ENCODE measurements around the gene HPCAL1. TPM values are rescaled to one million over a fixed set of nuclear protein-coding genes. Genes with fewer than 3 reads are reported as not detected.

The HPCAL1 gene
- total and polyA plus RNA-seq, 2 of the 8 experiments (the other 6 are each of a cell fraction or from before 2014, with no cell fraction given) = 5.8 to 8.6 TPM

GRCh38 chr2:10288606-10289005, 14.1 kb upstream of the HPCAL1 start:
- no peak overlapping the region for H4K91ac ChIP-seq (replicated peaks; ENCODE audit: insufficient read length, low read length)
- no peaks in the 10 kb centered on the region for H3K79me1 ChIP-seq (ENCODE audit: low read depth, low read length)
- H2BK120ac ChIP-seq (replicated peaks; ENCODE audit: low read depth, low read length) = no peak overlapping the region
- H3K9me3 ChIP-seq (ENCODE audit: insufficient read depth in 2 of 2, low read depth in 1 of 2, low read length in 1 of 2) = no peaks in the 10 kb centered on the region
- H4K5ac ChIP-seq (ENCODE audit: insufficient read length, low read depth, low read length) = no peak overlapping the region
- no peaks in the 10 kb centered on the region; a peak in 1 of 7 replicates for H3K27me3 ChIP-seq (replicated peaks in 1 of 4; ENCODE audit: control insufficient read depth in 3 of 4, extremely low read depth in 1 of 4, insufficient read depth in 3 of 4, low read length in 3 of 4)
- WGBS, 2 experiments (ENCODE audit: extremely low coverage in 1 of 2, insufficient coverage in 1 of 2, insufficient read length in 1 of 2, insufficient replicate concordance in 2 of 2, low coverage in 1 of 2, low lambda C conversion rate in 2 of 2, missing lambda C conversion rate in 1 of 2) = 88% methylated on average over 6 of the region's 6 CpGs; no CpG with 5 or more reads in 1 of the 2 experiments
- no peak overlapping the region for H3K4me3 ChIP-seq (ENCODE audit: extremely low read depth in 1 of 4, insufficient read depth in 2 of 4, low read depth in 3 of 4, low read length in 4 of 4)
- H2BK15ac ChIP-seq (ENCODE audit: low read length) = no peak overlapping the region
- no peak overlapping the region for H3K4ac ChIP-seq (replicated peaks; ENCODE audit: insufficient read length, low read depth, low read length)
- H3K18ac ChIP-seq (ENCODE audit: extremely low read depth, low read length) = no peak overlapping the region
- no peak overlapping the region for H2BK5ac ChIP-seq (ENCODE audit: low read depth, low read length)
- H2AFZ ChIP-seq (ENCODE audit: low read length) = no peak overlapping the region
- no peak overlapping the region for H3K56ac ChIP-seq (replicated peaks; ENCODE audit: insufficient read length, low read depth, low read length)
- DNase-seq (ENCODE audit: low read depth in 1 of 2, low spot score in 2 of 2) = no peak
- no peak overlapping the region for H3K9ac ChIP-seq (replicated peaks in 1 of 4; ENCODE audit: extremely low read depth in 1 of 4, low read depth in 3 of 4, low read length in 3 of 4)
- peaks cover 0 to 8% (median 4%) of the 10 kb centered on the region in 4 experiments; a peak in 5 of 7 replicates for H3K4me1 ChIP-seq (replicated peaks in 1 of 4; ENCODE audit: control insufficient read depth in 3 of 4, insufficient read depth in 4 of 4, low read length in 3 of 4)
- TF ChIP-seq SRF (IDR thresholded peaks at IDR 0.05; ENCODE audit: low read depth, low read length) (no peak), BCL11A (IDR thresholded peaks at IDR 0.05; ENCODE audit: low read depth in 2 of 2, low read length in 2 of 2) (no peak), SIN3A (conservative IDR thresholded peaks at IDR 0.05 in 1 of 2, IDR thresholded peaks at IDR 0.05 in 1 of 2; ENCODE audit: low read depth in 1 of 2, low read length in 2 of 2) (no peak)
- no peak overlapping the region for H3K23ac ChIP-seq (ENCODE audit: insufficient read length)
- no peak overlapping the region for H2AK5ac ChIP-seq (ENCODE audit: low read depth, low read length)
- no peak overlapping the region for H2BK12ac ChIP-seq (ENCODE audit: low read depth, low read length)
- H4K20me1 ChIP-seq (replicated peaks in 1 of 2; ENCODE audit: control insufficient read depth in 1 of 2, insufficient read depth in 2 of 2, low read length in 2 of 2) = no peaks in the 10 kb centered on the region
- H3K14ac ChIP-seq (ENCODE audit: insufficient read length) = no peak overlapping the region
- no peak for FAIRE-seq
- H3K4me2 ChIP-seq (ENCODE audit: insufficient read depth in 1 of 2, low read depth in 2 of 2, low read length in 2 of 2) = no peak overlapping the region
- H4K8ac ChIP-seq (ENCODE audit: extremely low read depth, insufficient read depth, low read length) = no peak overlapping the region
- ChIA-PET POLR2A (ENCODE audit: partially characterized antibody) (no interaction called here), CTCF (ENCODE audit: partially characterized antibody) (interaction anchor here (0.8 to 2.1 kb wide), 6 partner anchors 8 to 146 kb away, joined by 3 to 8 read pairs (median 4); no protein-coding TSS in a partner anchor)
- no peak overlapping the region for H2BK20ac ChIP-seq (ENCODE audit: low read length)
- no peaks in the 10 kb centered on the region for H3K36me3 ChIP-seq (ENCODE audit: control insufficient read depth in 2 of 4, insufficient read depth in 4 of 4, low read length in 3 of 4)
- no peak overlapping the region for H3K27ac ChIP-seq (ENCODE audit: low read depth, low read length)
- H3K79me2 ChIP-seq (ENCODE audit: control insufficient read depth in 1 of 2, insufficient read depth in 2 of 2, low read length in 2 of 2) = no peaks in the 10 kb centered on the region
- no peaks in the 10 kb centered on the region for H3K23me2 ChIP-seq (ENCODE audit: low read depth, low read length)
